ENCODE measurements around the gene SLC26A11.

The SLC26A11 gene

DNA sequence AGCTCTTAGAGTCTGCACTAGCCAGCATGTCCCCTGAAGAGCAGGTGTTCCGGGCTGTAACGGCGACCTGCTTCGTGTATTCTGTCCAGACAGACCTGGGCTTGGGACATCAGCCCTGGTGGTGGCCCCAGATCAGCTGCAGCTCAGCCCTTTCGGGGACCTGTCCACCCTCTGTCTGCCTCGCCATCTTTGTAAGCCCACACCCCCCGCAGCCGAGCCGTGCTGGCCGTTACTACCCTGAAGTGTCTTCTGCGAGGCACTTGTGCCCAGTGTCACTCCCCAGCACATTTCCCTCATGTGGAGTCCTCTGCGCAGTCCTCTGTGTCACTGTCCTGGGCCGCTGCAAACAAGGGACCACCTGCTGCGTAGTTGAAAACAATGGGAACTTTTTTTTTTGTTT is 40.0 kb upstream of the SLC26A11 start:
- TF ChIP-seq, protein P1, sequence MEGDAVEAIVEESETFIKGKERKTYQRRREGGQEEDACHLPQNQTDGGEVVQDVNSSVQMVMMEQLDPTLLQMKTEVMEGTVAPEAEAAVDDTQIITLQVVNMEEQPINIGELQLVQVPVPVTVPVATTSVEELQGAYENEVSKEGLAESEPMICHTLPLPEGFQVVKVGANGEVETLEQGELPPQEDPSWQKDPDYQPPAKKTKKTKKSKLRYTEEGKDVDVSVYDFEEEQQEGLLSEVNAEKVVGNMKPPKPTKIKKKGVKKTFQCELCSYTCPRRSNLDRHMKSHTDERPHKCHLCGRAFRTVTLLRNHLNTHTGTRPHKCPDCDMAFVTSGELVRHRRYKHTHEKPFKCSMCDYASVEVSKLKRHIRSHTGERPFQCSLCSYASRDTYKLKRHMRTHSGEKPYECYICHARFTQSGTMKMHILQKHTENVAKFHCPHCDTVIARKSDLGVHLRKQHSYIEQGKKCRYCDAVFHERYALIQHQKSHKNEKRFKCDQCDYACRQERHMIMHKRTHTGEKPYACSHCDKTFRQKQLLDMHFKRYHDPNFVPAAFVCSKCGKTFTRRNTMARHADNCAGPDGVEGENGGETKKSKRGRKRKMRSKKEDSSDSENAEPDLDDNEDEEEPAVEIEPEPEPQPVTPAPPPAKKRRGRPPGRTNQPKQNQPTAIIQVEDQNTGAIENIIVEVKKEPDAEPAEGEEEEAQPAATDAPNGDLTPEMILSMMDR (IDR thresholded peaks at IDR 0.05; ENCODE audit: low read depth, low read length): no peak
- TF ChIP-seq MYC (IDR thresholded peaks at IDR 0.05; ENCODE audit: low read depth, low read length) (no peak), POLR2A (IDR thresholded peaks at IDR 0.05; ENCODE audit: extremely low read depth, insufficient read length) (no peak)
- TF ChIP-seq, protein P2, sequence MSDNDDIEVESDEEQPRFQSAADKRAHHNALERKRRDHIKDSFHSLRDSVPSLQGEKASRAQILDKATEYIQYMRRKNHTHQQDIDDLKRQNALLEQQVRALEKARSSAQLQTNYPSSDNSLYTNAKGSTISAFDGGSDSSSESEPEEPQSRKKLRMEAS (IDR thresholded peaks at IDR 0.05; ENCODE audit: low read depth, low read length): no peak
- H3K4me3 ChIP-seq (ENCODE audit: low read depth, low read length): no peak overlapping the region
- DNase-seq (ENCODE audit: low read depth): no peak

DNA sequence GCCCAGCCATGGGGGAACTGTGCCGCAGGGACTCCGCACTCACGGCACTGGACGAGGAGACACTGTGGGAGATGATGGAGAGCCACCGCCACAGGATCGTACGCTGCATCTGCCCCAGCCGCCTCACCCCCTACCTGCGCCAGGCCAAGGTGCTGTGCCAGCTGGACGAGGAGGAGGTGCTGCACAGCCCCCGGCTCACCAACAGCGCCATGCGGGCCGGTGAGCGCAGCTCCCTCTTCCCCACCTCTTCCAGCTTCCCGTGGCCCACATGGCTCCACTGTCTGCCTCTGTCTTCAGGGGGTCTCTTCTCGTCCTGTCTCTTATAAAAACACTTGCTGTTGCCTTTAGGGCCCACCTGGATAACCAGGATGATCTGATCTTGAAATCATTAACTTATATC is 38.8 kb upstream of the SLC26A11 start:
- DNase-seq (ENCODE audit: low read depth): no peak
- H3K4me3 ChIP-seq (ENCODE audit: low read depth, low read length): no peak overlapping the region
- TF ChIP-seq MYC (IDR thresholded peaks at IDR 0.05; ENCODE audit: low read depth, low read length) (no peak), POLR2A (IDR thresholded peaks at IDR 0.05; ENCODE audit: extremely low read depth, insufficient read length) (no peak)
- TF ChIP-seq, protein P2 (IDR thresholded peaks at IDR 0.05; ENCODE audit: low read depth, low read length): no peak
- TF ChIP-seq, protein P1 (IDR thresholded peaks at IDR 0.05; ENCODE audit: low read depth, low read length): no peak

DNA sequence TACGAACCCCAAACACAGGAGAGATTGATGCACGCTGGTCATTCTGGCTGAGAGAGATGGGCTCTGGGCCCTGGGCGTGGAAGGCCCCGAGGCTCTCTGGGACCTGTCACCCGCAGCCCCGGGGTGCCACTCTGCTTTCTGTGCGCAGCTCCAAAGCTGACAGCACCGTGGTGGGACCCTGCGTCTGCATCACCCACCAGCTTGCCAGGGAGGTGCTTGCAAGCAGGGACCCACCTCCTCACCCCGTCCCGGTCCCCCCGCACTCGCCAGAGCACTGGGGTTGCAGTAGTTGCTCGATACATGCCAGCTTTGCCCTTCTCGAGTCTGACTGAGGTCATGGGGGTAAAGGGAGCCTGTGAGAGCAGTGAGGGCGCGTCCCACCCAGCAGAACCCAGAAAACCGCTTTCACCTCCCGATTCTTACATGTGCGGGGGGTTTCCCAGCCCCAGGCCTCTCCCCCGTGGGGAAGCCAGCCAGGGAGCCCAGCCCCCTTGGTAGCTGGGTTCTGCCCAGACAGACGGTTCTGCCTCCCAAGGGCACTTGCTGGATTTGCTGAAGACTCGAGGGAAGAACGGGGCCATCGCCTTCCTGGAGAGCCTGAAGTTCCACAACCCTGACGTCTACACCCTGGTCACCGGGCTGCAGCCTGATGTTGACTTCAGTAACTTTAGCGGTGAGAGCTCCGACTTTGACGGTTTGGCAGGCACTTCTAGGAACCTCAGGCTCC is 37.9 kb upstream of the SLC26A11 start:
- no peak for DNase-seq (ENCODE audit: low read depth)
- TF ChIP-seq, protein P1 (IDR thresholded peaks at IDR 0.05; ENCODE audit: low read depth, low read length): no peak
- TF ChIP-seq, protein P2 (IDR thresholded peaks at IDR 0.05; ENCODE audit: low read depth, low read length): no peak
- TF ChIP-seq POLR2A (IDR thresholded peaks at IDR 0.05; ENCODE audit: extremely low read depth, insufficient read length): no peak
- H3K4me3 ChIP-seq (ENCODE audit: low read depth, low read length): no peak overlapping the region

DNA sequence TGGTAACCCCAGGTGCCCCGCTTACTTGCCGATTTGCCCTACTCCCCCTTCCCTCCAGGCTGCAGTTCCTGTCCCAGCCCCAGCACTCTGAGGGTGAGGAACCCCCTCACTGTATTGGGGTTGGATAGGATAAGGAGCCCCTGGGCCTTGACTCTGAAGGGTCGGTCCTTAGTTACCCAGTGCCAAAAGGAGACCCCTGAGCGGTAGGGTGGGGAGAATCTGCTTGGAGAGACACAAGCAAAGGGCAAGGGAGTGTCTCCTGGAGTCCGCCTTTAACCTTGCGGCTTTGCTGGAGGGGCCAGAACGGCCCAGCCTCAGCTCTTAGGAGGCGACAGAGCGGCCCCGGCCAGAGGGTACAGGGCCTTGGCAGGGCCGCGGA is 37.4 kb upstream of the SLC26A11 start:
- TF ChIP-seq, protein P1 (IDR thresholded peaks at IDR 0.05; ENCODE audit: low read depth, low read length): no peak
- TF ChIP-seq, protein P2 (IDR thresholded peaks at IDR 0.05; ENCODE audit: low read depth, low read length): no peak
- TF ChIP-seq POLR2A (IDR thresholded peaks at IDR 0.05; ENCODE audit: extremely low read depth, insufficient read length) (no peak), MYC (IDR thresholded peaks at IDR 0.05; ENCODE audit: low read depth, low read length) (no peak)
- no peak for DNase-seq (ENCODE audit: low read depth)

DNA sequence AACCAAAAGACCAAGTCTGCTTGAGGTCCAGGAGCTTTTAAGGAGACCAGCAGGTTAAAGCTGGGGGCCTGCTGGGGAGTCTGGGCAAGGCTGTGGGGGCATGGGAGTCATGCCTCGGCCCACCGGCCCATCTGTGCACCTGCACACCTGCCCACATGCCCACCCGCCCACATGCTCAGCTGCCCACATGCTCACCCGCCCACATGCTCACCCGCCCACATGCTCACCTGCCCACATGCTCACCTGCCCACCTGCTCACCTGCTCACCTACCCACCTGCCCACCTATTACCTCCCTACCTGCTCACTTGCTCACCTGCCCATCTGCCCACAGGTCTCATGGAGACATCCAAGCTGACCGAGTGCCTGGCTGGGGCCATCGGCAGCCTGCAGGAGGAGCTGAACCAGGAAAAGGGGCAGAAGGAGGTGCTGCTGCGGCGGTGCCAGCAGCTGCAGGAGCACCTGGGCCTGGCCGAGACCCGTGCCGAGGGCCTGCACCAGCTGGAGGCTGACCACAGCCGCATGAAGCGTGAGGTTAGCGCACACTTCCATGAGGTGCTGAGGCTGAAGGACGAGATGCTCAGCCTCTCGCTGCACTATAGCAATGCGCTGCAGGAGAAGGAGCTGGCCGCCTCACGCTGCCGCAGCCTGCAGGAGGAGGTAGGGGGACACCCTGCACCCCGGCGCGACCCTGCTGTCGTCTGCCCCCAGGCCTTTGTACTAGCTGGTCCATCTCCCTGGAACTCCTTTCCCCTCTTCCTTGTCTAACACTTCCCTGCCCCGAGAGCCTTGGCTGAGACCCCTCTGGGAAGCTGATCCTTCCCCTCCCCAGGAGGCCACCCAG is 36.4 kb upstream of the SLC26A11 start:
- DNase-seq (ENCODE audit: low read depth): no peak
- H3K4me3 ChIP-seq (ENCODE audit: low read depth, low read length): no peak overlapping the region
- TF ChIP-seq, protein P1 (IDR thresholded peaks at IDR 0.05; ENCODE audit: low read depth, low read length): no peak
- TF ChIP-seq POLR2A (IDR thresholded peaks at IDR 0.05; ENCODE audit: extremely low read depth, insufficient read length) (no peak), MYC (IDR thresholded peaks at IDR 0.05; ENCODE audit: low read depth, low read length) (no peak)
- TF ChIP-seq, protein P2 (IDR thresholded peaks at IDR 0.05; ENCODE audit: low read depth, low read length): no peak

More for the DNA sequence above, 37.4 kb upstream of the SLC26A11 start:
- H3K4me3 ChIP-seq (ENCODE audit: low read depth, low read length): no peak overlapping the region
